ENCODE results near the gene DZIP3. TPM values are rescaled to one million over a fixed set of nuclear protein-coding genes. Genes with fewer than 3 reads are reported as not detected.

The DZIP3 gene
- total RNA-seq, 1 donor from 2014 or later, result 6.6 TPM

- no peaks in the 10 kb centered on the region for H3K36me3 ChIP-seq (ENCODE audit: control insufficient read depth, insufficient read depth, low read length)
- H3K4me3 ChIP-seq (ENCODE audit: low read depth, low read length), result peak overlapping the region; percentile 71
- peak; percentile 10 for TF ChIP-seq CTCF (IDR thresholded peaks at IDR 0.05; ENCODE audit: insufficient read depth, low read length, poor library complexity, severe bottlenecking)
- no peak for DNase-seq (ENCODE audit: low read depth)
- no peaks in the 10 kb centered on the region for H3K27me3 ChIP-seq (ENCODE audit: control insufficient read depth, insufficient read depth, low read length)
Observed at GRCh38 chr3:108589998-108590323, 439 bp downstream of the DZIP3 start.

- DNase-seq (ENCODE audit: low read depth), result no peak
- no peak for TF ChIP-seq CTCF (IDR thresholded peaks at IDR 0.05; ENCODE audit: insufficient read depth, low read length, poor library complexity, severe bottlenecking)
- no peaks in the 10 kb centered on the region for H3K36me3 ChIP-seq (ENCODE audit: control insufficient read depth, insufficient read depth, low read length)
- no peaks in the 10 kb centered on the region for H3K27me3 ChIP-seq (ENCODE audit: control insufficient read depth, insufficient read depth, low read length)
- peak overlapping the region; percentile 71 for H3K4me3 ChIP-seq (ENCODE audit: low read depth, low read length)
Observed at GRCh38 chr3:108590460-108590859, 938 bp downstream of the DZIP3 start.

GRCh38 chr3:108595321-108595720 lies 5.8 kb downstream of the DZIP3 start:
- Histone ChIP-seq H3K36me3 (ENCODE audit: control insufficient read depth, insufficient read depth, low read length) (no peaks in the 10 kb centered on the region), H3K4me3 (ENCODE audit: low read depth, low read length) (no peak overlapping the region), H3K27me3 (ENCODE audit: control insufficient read depth, insufficient read depth, low read length) (no peaks in the 10 kb centered on the region)
- TF ChIP-seq CTCF (IDR thresholded peaks at IDR 0.05; ENCODE audit: insufficient read depth, low read length, poor library complexity, severe bottlenecking), result no peak
- DNase-seq (ENCODE audit: low read depth), result no peak

GRCh38 chr3:108598375-108598774 lies 8.9 kb downstream of the DZIP3 start:
- no peak for TF ChIP-seq CTCF (IDR thresholded peaks at IDR 0.05; ENCODE audit: insufficient read depth, low read length, poor library complexity, severe bottlenecking)
- H3K4me3 ChIP-seq (ENCODE audit: low read depth, low read length), result no peak overlapping the region
- no peaks in the 10 kb centered on the region for H3K27me3 ChIP-seq (ENCODE audit: control insufficient read depth, insufficient read depth, low read length)

GRCh38 chr3:108599677-108600409 lies 10.3 kb downstream of the DZIP3 start:
- H3K36me3 ChIP-seq (ENCODE audit: control insufficient read depth, insufficient read depth, low read length), result no peaks in the 10 kb centered on the region
- no peak for TF ChIP-seq CTCF (IDR thresholded peaks at IDR 0.05; ENCODE audit: insufficient read depth, low read length, poor library complexity, severe bottlenecking)

More at GRCh38 chr3:108598375-108598774, 8.9 kb downstream of the DZIP3 start:
- no peaks in the 10 kb centered on the region for H3K36me3 ChIP-seq (ENCODE audit: control insufficient read depth, insufficient read depth, low read length)
- DNase-seq (ENCODE audit: low read depth), result no peak

More at GRCh38 chr3:108599677-108600409, 10.3 kb downstream of the DZIP3 start:
- Histone ChIP-seq H3K4me3 (ENCODE audit: low read depth, low read length) (no peak overlapping the region), H3K27me3 (ENCODE audit: control insufficient read depth, insufficient read depth, low read length) (no peaks in the 10 kb centered on the region)
- DNase-seq (ENCODE audit: low read depth), result no peak
